Neural crest cell (in vitro differentiated cells): ENCODE data around the gene CNDP2. TPM values are rescaled to one million over a fixed set of nuclear protein-coding genes. Genes with fewer than 3 reads are reported as not detected.

ENCODE experiments used
- DNase-seq: peaks from one replicate; pipeline ENCODE4 v3.0.0; 2021; ENCODE audit warnings: low read depth, mixed read lengths, low spot score
- H3K27ac Mint-ChIP-seq: one replicate; pipeline ENCODE4 v1.8.0; 2021; ENCODE audit warnings: mild to moderate bottlenecking, mixed read lengths; ENCODE audit not compliant: unreplicated experiment
- H3K27me3 Mint-ChIP-seq: 2 replicates; pipeline ENCODE4 v1.8.0; 2021; ENCODE audit warnings: low read depth, mild to moderate bottlenecking, mixed read lengths
- H3K36me3 Mint-ChIP-seq: 2 replicates; pipeline ENCODE4 v1.8.0; 2021; ENCODE audit warnings: low read depth, mild to moderate bottlenecking, mixed read lengths
- H3K4me1 Mint-ChIP-seq: 2 replicates; pipeline ENCODE4 v1.8.0; 2021; ENCODE audit warnings: mixed read lengths
- H3K4me3 Mint-ChIP-seq: one replicate; pipeline ENCODE4 v1.8.0; 2021; ENCODE audit warnings: mild to moderate bottlenecking, mixed read lengths
- H3K9me3 Mint-ChIP-seq: 2 replicates; pipeline ENCODE4 v1.8.0; 2021; ENCODE audit warnings: mixed read lengths
- CTCF ChIP-seq: fragments of 200-600 bp; sonication (generic); conservative IDR thresholded peaks from 2 replicates; pipeline ENCODE4 v1.5.0; 2021; ENCODE audit warnings: antibody characterized with exemption, mild to moderate bottlenecking
- total RNA-seq: library from RNA; stranded (reverse); gene quantifications from 2 replicates; pipeline ENCODE4 v1.2.1, GENCODE V29; 2021

The CNDP2 gene
- total RNA-seq, 1 donor from 2014 or later: 194 TPM

GRCh38 chr18:74541703-74542555 is 45.8 kb downstream of the CNDP2 start:
- Mint-ChIP-seq H3K27me3 (peaks cover 5% of the 10 kb centered on the region), H3K9me3 (peaks cover 4% of the 10 kb centered on the region), H3K4me3 (no peak overlapping the region), H3K27ac (peak overlapping the region; percentile 87), H3K36me3 (no peaks in the 10 kb centered on the region), H3K4me1 (peaks cover 15% of the 10 kb centered on the region)
- TF ChIP-seq CTCF: no peak
- DNase-seq: no peak

GRCh38 chr18:74544898-74545297 is 48.7 kb downstream of the CNDP2 start:
- peaks cover 15% of the 10 kb centered on the region for H3K4me1 Mint-ChIP-seq
- peaks cover 8% of the 10 kb centered on the region for H3K27me3 Mint-ChIP-seq
- TF ChIP-seq CTCF: no peak
- DNase-seq: no peak
- H3K27ac Mint-ChIP-seq: no peak overlapping the region
- H3K9me3 Mint-ChIP-seq: peaks cover 9% of the 10 kb centered on the region
- H3K36me3 Mint-ChIP-seq: peaks cover 5% of the 10 kb centered on the region
- H3K4me3 Mint-ChIP-seq: no peak overlapping the region

- Mint-ChIP-seq H3K4me1 (peaks cover 8% of the 10 kb centered on the region), H3K27ac (no peak overlapping the region), H3K4me3 (no peak overlapping the region), H3K9me3 (peaks cover 9% of the 10 kb centered on the region), H3K36me3 (peaks cover 5% of the 10 kb centered on the region), H3K27me3 (peaks cover 8% of the 10 kb centered on the region)
- no peak for TF ChIP-seq CTCF
- no peak for DNase-seq
Measured at GRCh38 chr18:74546007-74546406, 49.8 kb downstream of the CNDP2 start.

- H3K4me3 Mint-ChIP-seq: no peak overlapping the region
- H3K4me1 Mint-ChIP-seq: peaks cover 9% of the 10 kb centered on the region
- no peak for TF ChIP-seq CTCF
- peaks cover 10% of the 10 kb centered on the region for H3K9me3 Mint-ChIP-seq
- no peak for DNase-seq
- peaks cover 7% of the 10 kb centered on the region for H3K36me3 Mint-ChIP-seq
- no peak overlapping the region for H3K27ac Mint-ChIP-seq
- peaks cover 8% of the 10 kb centered on the region for H3K27me3 Mint-ChIP-seq
Measured at GRCh38 chr18:74546751-74547530, 50.8 kb downstream of the CNDP2 start.

- no peak for TF ChIP-seq CTCF
- Mint-ChIP-seq H3K4me1 (peaks cover 10% of the 10 kb centered on the region), H3K9me3 (peaks cover 11% of the 10 kb centered on the region), H3K4me3 (no peak overlapping the region), H3K27me3 (peaks cover 9% of the 10 kb centered on the region), H3K27ac (no peak overlapping the region), H3K36me3 (peaks cover 7% of the 10 kb centered on the region)
- no peak for DNase-seq
Measured at GRCh38 chr18:74547860-74548259, 51.7 kb downstream of the CNDP2 start.
